Right lobe of liver (tissue), 4 donors: ENCODE data around the gene ZNF45.

ENCODE experiments used
- CTCF ChIP-seq, 4 donors: fragments of 200-600 bp in 3 of 4; fragments of 450-650 bp in 1 of 4; IDR thresholded peaks; one replicate each; pipeline versions ENCODE4 v1.5.1 to v1.8.0; 2016 to 2022; ENCODE audit warnings: antibody characterized with exemption in 4 of 4, mild to moderate bottlenecking in 2 of 4
- POLR2A ChIP-seq: fragments of 450-650 bp; IDR thresholded peaks from one replicate; pipeline ENCODE4 v1.6.1; 2017; ENCODE audit warnings: antibody characterized with exemption, mild to moderate bottlenecking
- donor health status: DM: no; HTN: no; CAD: no.
- donor health status: DM: no; HTN: no; CAD: no.
- donor health status: DM: no; HTN: yes; CAD: no.

DNA sequence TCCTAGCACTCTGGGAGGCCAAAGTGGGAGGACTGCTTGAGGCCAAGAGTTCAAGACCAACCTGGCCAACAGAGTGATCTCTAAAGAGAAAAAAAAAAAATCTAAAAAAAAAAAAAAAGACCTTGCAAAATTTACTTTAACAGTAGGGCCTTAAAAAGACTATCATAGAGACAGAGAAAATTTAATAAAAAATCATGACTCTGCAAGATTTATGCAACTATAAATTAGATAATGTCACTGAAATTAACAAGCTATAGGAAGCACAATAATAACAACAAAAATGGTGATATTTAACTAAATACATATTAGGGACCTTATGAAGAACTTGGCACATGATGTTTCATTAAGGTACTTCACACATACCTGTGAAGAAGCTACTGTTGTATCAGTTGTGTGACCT, 11.2 kb downstream of the ZNF45 start:
- TF ChIP-seq CTCF (IDR thresholded peaks at IDR 0.05), result no peak
- TF ChIP-seq POLR2A, result no peak
